SK-N-DZ (cell line): ENCODE measurements around the gene NT5DC1. TPM values are rescaled to one million over a fixed set of nuclear protein-coding genes. Genes with fewer than 3 reads are reported as not detected.

Source experiments
- DNase-seq: peaks from one replicate; pipeline ENCODE4 v3.0.0-alpha.2; 2015; ENCODE audit warnings: low spot score
- polyA plus RNA-seq, 2 experiments: library from polyadenylated mRNA; depleted of rRNA; stranded (reverse); fragments of >200 nt; gene quantifications; 2 replicates each; pipeline ENCODE4 v1.2.3, GENCODE V29; 2014

The NT5DC1 gene
- 5.5 and 9.9 TPM in 2 replicates for polyA plus RNA-seq (2014; cell fraction: cytosol; rRNA removed)
- 5.6 and 12.0 TPM in 2 replicates for polyA plus RNA-seq (2014; cell fraction: nucleus; rRNA removed)

DNA sequence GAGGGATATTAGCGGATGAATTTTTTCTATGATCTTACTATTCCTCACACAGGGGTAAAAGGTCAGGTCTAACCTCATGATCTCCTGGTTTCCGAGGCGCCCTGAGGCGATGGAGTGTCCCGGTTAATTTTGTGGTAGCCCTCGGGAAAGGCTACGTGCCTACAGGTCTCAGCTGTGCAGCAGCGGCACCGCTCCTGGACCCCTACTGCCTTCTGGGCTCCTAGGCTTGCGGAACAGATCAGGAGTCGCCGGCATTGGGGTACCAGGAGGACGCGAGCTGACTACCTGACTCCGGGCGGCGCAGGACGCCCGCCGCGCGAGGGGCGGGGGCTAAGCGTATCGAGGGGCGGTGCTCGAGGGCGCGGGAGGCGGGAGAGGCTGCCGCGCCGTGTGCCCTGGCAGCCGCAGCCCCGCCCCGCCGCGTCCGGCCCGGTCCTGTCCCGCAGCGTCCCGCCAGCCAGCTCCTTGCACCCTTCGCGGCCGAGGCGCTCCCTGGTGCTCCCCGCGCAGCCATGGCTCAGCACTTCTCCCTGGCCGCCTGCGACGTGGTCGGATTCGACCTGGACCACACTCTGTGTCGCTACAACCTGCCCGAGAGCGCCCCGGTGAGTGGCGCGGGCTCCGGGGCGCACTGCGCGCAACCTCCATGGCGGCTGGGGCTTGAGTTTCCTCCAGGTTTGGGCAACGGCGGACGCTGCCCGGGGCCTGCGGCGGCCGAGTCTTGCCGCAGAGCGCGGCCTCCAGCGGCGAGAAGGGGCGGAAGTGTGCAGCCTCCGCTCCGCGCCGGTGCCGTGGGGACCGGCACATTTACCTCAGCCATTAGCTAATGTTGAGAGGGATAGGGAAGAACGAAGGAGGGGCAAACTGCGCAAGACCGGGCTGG, at the start of gene NT5DC1:
TSS of gene NT5DC1 (plus strand) at position 435 of the 883 bp plus-strand sequence. CDS start at position 513, 78 bp downstream.
- peak; percentile 85 for DNase-seq

- DNase-seq: no peak
Observed at GRCh38 chr6:116051244-116051643, 49.4 kb upstream of the NT5DC1 start.

DNA sequence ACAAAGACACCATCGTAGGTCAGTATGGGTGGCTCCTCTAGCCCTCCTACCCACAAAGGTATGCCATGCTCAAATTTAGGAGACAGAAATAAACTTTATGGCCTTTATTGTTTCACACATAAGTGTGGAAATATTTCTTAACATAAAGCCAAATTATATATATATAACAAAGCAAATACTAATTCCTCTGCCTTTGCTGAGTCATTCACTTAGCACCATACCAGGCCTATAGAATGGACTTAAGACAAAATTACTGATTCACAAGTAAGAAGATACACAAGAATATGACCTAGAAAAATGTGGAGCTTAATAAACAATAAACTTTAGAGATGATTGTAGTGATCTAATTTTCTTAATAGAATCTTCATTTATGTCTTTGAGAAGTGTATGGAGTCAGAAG, 45.1 kb upstream of the NT5DC1 start:
- no peak for DNase-seq

DNA sequence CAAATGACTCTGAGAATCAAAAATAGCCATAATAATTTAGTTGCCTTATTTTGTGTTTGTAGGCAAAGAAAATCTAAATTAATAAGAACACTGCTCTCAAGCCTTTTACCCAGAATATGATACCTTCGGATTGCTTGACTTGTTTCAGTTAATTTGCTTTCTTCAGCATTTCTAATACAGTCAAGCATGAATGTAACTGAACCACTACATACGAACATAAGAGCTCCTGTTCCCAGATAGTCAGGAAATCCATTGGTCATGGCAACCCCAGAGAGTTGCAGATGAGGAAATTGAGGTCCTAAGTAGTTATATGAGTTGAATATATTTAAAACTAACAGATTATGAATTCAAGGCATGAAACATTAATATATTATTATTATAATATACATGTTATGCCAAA, 42.9 kb upstream of the NT5DC1 start:
- no peak for DNase-seq

DNA sequence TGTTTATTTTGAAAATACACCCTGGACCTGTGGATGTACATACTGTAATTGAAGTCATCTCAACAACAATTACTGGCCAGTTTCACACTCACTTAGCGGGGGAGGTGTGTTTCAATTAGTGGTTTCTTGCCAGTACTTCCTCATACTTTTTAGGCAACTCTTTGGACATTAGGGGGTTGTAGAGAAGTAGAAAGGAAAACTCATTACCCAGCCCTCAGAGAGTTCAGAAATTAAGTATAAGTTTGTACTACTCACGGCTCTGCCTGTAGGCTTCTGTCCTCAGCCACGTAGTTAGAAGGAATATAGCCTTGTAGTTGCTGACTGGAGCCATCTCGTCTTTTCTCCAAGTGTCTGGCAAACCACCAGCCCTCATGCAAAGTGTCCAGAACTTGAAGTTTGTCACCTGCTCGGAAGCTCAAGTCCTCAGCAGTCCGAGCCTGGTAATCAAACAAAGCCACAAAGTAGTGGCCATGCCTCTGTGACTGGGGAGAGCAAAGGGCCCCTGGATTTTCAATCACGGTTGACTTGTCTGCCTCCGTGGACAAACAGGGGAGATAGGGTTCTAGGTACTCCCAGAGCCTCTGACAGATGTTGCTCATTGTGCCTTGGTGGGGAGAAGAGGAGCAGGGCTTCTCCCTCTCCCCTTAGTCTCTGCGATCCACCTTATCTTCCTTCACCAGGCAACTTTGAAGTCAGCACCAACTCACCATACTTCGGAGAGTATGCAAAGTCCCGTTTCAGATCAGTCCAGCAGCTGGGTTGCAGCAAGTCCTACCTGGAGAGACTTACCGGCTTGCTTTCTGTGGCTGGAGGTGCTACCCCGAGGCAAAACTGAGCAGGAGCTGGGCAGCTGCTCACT, 40.7 kb upstream of the NT5DC1 start:
- no peak for DNase-seq

DNA sequence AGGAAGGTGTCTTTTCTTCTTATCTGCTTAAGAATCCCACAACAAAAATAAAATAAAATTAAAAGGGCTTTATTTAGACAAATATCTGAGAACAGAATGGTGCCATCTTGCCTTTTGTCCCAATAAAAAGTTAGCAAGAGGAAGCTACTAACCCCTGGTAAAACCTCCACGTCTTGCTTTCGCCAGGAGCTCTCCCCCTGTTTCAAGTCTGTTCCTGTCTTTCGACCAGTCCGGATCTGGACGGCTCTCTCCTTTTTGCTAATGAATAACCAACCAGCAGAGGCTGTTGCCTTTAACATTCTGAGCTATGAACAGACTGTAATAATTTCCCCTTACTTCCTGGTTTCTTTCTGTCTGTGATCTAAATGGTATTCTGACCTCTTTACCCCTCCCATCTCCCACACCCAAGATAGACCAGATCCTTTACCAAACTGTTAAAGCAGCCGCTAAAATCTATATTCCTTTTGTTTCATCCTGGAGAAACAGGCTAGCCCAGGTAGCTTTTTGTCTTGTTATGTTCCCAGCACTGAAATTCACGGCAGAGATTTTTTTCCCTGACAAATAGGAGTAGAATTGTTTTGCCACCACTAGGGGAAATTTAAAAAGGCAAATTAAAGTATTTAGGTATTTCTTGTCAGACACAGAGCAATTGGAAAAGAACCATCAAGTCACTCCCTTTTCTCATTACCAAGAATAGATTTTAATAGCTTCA, 39.9 kb upstream of the NT5DC1 start, which contains the start of gene FRK:
TSS of gene FRK (minus strand) at position 320 of the 712 bp plus-strand sequence. CDS start 580 bp downstream, outside the sequence.
- no peak for DNase-seq

GRCh38 chr6:116062496-116062895, 38.2 kb upstream of the NT5DC1 start:
- DNase-seq: no peak

DNA sequence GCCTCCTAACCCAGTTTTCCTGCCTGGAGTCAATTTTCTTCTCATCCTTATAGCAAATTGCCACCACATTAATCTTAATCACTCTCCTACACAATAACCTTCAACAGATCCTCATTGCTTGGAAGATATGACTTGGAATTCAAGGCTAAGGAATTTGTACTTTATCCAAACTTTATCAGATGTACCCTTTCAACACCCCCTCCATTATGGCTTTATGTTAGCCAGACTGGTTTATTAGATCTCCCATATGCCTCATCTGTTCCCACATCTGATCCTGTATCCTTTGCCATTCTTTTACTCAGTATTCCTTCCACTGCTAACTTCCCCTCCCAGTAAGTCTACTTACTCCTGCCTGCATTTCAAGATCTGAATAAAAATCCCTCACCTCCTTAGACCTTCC, 36.0 kb upstream of the NT5DC1 start:
- peak; percentile 75 for DNase-seq

DNA sequence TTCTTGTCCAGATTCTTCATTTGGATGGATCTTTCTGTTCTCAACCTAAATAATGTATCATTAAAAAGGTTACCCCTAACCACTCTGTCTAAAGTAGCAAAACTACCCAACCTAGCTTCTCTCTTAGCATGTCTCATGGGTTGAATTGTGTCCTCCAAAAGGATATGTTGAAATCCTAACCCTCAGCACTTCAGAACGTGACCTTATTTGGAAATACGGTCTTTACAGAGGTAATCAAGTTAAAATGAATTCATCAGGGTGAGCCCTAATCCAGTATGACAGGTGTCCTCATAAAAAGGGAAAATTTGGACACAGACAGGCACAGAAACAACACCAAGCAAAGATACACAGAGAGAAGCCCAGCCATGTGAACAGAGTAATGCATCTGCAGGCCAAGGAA, 33.9 kb upstream of the NT5DC1 start:
- peak; percentile 65 for DNase-seq

DNA sequence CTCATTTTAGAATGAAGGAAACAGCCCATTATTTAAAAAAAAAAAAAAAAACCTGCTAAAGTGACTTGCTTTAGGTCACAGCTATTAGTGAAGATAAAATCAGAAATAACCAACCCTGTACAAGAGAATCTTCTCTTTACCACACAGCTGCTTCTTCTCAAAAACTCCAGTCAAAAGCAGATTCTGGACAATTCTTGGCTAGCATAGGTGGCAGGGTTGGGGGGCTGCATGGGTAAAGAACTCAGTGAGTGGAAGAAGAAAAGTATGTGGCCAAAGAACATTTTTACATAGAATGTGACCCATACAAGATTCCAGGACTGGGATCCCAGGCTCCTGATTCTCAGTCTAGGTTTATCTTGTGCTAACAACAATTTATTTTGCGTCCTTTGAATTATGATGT, 30.6 kb upstream of the NT5DC1 start:
- DNase-seq: no peak

GRCh38 chr6:116070616-116071389, 29.9 kb upstream of the NT5DC1 start:
- no peak for DNase-seq

- no peak for DNase-seq
Observed at GRCh38 chr6:116072368-116072767, 28.3 kb upstream of the NT5DC1 start.

DNA sequence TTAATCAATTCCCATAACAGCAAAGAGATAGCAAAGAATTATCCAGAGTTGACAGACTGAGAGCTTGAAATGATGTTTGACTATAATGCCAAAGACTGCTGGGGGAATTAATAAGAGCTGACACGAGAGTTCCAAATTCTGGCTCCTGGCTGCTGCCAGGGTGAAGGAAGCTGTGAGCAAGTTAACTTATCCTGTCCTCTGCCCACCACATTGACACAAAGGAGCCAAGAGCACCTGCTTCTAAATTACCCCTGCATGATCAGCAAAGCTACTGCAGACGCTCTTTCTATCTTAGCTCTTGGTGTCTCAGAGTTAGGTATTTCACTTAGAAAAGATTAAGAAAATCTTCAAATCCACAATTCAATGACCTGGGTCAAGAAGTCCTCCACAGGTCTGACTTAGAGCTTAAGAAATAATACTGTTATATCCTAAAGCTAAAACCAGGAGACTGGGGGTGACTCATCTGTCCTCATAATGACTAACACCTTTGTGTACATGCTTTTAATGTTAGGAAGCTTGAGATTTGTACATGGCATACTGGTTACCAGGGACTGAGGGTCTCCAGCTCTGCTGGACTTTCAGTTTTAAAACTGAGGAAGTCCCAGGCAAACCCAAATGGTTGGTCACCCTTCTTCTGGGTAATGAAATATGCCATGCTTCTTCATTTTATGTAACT, 26.8 kb upstream of the NT5DC1 start:
- no peak for DNase-seq

- no peak for DNase-seq
Observed at GRCh38 chr6:116074732-116075390, 25.8 kb upstream of the NT5DC1 start.

DNA sequence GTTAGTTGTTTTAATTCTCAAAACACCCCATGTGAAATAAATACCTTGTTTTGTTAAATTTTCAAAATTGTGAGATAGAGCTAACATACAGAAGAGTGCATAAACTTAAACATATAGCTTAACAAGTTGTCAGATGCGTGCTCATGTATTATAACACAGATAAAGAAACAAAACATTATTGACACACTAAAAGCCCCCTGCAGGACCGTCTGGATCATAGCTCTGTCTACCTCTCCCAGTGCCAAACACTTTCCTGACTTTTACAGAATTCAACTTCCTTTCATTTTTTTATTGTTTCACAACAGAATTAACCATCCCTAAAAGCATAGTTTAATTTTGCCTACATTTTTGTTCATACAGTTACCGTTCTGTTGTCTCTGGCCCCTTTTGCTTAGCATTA, 22.1 kb upstream of the NT5DC1 start:
- no peak for DNase-seq

GRCh38 chr6:116078945-116079344, 21.7 kb upstream of the NT5DC1 start:
- DNase-seq: no peak

DNA sequence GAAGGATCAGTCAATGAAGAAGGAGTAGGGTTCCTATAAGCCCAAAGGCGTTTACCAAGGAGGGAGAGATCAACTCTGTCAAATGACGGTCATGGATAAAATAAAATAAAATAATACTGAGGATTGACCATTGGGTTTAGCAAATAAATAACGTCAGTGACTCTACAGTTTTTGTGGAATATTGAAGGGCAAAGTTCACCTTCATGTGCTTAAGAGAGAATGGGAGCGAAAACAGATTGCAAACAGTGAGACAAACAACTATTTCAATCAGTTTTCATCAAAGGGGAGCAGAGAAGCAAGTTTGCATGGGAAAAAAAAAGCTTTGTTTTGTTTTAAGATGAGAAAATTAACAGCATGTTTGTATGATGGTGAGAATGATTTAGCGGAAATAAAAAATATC, 17.6 kb upstream of the NT5DC1 start:
- no peak for DNase-seq

- no peak for DNase-seq
Observed at GRCh38 chr6:116084284-116084683, 16.4 kb upstream of the NT5DC1 start.

GRCh38 chr6:116087437-116088027, 13.1 kb upstream of the NT5DC1 start:
- no peak for DNase-seq
